ENCODE measurements around the gene METTL8.

- no peak for TF ChIP-seq TFCP2L1 (CRISPR knock-in tag; IDR thresholded peaks at IDR 0.05)
- TF ChIP-seq FOSL2 (IDR thresholded peaks at IDR 0.05) = no peak
- TF ChIP-seq FOSL2 (CRISPR knock-in tag; IDR thresholded peaks at IDR 0.05) = no peak
- TF ChIP-seq CTCF (IDR thresholded peaks at IDR 0.05) = no peak
- TF ChIP-seq POLR2A (IDR thresholded peaks at IDR 0.05; ENCODE audit: low read length) = no peak
- TF ChIP-seq TP53 (CRISPR knock-in tag; IDR thresholded peaks at IDR 0.05) = no peak
- no peak for TF ChIP-seq RAD21 (conservative IDR thresholded peaks at IDR 0.05 in 1 of 2, IDR thresholded peaks at IDR 0.05 in 1 of 2)
Observed at GRCh38 chr2:171394164-171394740, 39.5 kb downstream of the METTL8 start.

Data from A549 (cell line).